ENCODE data around the gene MAP3K3.

DNA sequence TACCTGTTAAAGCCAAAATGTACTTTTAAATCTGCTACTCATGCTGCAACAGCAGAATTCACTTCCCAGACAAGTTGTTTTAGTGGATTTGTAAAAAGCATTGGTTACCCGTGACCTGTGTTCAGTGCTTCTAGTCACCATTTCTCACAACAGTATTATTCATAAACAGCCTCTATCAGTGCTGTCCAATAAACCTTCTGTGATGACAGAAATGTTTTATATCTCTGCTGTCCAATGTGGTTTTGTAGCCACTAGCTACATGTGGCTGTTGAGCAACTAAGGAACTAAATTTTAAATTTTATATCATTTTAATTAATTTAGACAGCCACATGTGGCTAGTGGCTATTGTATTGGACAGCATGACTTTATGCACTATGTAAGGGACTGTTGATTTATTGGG is 12.6 kb downstream of the MAP3K3 start:
- TF ChIP-seq, protein P1, sequence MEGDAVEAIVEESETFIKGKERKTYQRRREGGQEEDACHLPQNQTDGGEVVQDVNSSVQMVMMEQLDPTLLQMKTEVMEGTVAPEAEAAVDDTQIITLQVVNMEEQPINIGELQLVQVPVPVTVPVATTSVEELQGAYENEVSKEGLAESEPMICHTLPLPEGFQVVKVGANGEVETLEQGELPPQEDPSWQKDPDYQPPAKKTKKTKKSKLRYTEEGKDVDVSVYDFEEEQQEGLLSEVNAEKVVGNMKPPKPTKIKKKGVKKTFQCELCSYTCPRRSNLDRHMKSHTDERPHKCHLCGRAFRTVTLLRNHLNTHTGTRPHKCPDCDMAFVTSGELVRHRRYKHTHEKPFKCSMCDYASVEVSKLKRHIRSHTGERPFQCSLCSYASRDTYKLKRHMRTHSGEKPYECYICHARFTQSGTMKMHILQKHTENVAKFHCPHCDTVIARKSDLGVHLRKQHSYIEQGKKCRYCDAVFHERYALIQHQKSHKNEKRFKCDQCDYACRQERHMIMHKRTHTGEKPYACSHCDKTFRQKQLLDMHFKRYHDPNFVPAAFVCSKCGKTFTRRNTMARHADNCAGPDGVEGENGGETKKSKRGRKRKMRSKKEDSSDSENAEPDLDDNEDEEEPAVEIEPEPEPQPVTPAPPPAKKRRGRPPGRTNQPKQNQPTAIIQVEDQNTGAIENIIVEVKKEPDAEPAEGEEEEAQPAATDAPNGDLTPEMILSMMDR (IDR thresholded peaks at IDR 0.05), result no peak
- TF ChIP-seq EZH2 (IDR thresholded peaks at IDR 0.05; ENCODE audit: borderline replicate concordance, insufficient read depth, low read depth, low read length, poor library complexity, severe bottlenecking), result no peak
